Nephron progenitor cell (in vitro differentiated cells): ENCODE results near the gene SMAD3.

Experiments
- DNase-seq: peaks from one replicate; pipeline ENCODE4 v3.0.0; 2021
- H3K27ac Mint-ChIP-seq: 2 replicates; pipeline ENCODE4 v1.8.0; 2021; ENCODE audit warnings: mild to moderate bottlenecking, moderate library complexity, mixed read lengths
- H3K27me3 Mint-ChIP-seq: 2 replicates; pipeline ENCODE4 v1.8.0; 2021; ENCODE audit warnings: mild to moderate bottlenecking, low read depth, mixed read lengths; ENCODE audit not compliant: poor library complexity
- H3K36me3 Mint-ChIP-seq: 2 replicates; pipeline ENCODE4 v1.8.0; 2021; ENCODE audit warnings: low read depth, mixed read lengths
- H3K4me1 Mint-ChIP-seq: 2 replicates; pipeline ENCODE4 v1.8.0; 2021; ENCODE audit warnings: mixed read lengths
- H3K4me3 Mint-ChIP-seq: 2 replicates; pipeline ENCODE4 v1.8.0; 2021; ENCODE audit warnings: mild to moderate bottlenecking, moderate library complexity, mixed read lengths
- H3K9me3 Mint-ChIP-seq: 2 replicates; pipeline ENCODE4 v1.8.0; 2021; ENCODE audit warnings: mild to moderate bottlenecking, moderate library complexity, mixed read lengths
- TF ChIP-seq, protein P1 (sequence below): fragments of 200-600 bp; sonication (generic); IDR thresholded peaks from 2 replicates; pipeline ENCODE4 v1.5.0; 2021; ENCODE audit warnings: antibody characterized with exemption

Gene SMAD3

DNA sequence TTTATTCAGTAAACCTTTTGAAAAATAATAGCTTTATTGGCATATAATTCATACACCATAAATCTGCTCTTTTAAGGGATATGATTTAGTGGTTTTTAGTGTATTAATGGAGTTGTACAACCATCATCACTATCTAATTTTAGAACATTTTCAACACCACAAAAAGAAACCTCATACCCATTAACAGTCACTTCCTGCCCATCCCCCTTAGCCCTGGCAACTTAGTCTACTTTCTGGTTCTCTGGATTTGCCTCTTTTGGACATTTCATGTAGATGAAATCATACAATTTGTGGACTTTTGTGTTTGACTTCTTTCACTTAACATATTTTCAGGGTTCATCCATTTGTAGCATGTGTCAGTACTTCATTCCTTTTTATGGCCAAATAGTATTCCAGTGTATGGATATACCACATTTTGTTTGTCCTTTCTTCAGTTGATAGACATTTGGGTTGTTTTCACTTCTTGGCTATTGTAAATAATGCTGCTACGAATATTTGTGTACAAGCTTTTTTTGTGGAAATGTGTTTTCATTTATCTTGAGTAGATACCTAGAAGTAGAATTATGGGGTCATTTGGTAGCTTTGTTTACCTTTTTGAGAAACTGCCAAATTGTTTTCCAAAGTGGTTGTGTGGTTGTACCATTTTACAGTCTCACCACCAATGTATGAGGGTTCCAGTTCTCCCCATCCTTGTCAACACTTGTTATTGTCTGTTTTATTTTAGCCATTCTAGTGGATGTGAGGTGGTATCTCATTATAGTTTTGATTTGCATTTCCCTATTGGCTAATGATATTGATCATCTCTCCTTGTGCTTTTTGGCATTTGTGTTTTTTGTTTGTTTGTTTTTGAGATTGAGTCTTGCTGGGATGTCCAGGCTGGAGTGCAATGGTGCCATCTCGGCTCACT is 45.8 kb downstream of the SMAD3 start:
- H3K36me3 Mint-ChIP-seq = peaks cover 48% of the 10 kb centered on the region
- H3K27me3 Mint-ChIP-seq = no peaks in the 10 kb centered on the region
- TF ChIP-seq, protein P1, sequence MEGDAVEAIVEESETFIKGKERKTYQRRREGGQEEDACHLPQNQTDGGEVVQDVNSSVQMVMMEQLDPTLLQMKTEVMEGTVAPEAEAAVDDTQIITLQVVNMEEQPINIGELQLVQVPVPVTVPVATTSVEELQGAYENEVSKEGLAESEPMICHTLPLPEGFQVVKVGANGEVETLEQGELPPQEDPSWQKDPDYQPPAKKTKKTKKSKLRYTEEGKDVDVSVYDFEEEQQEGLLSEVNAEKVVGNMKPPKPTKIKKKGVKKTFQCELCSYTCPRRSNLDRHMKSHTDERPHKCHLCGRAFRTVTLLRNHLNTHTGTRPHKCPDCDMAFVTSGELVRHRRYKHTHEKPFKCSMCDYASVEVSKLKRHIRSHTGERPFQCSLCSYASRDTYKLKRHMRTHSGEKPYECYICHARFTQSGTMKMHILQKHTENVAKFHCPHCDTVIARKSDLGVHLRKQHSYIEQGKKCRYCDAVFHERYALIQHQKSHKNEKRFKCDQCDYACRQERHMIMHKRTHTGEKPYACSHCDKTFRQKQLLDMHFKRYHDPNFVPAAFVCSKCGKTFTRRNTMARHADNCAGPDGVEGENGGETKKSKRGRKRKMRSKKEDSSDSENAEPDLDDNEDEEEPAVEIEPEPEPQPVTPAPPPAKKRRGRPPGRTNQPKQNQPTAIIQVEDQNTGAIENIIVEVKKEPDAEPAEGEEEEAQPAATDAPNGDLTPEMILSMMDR = no peak
- H3K9me3 Mint-ChIP-seq = peaks cover 26% of the 10 kb centered on the region
- no peak for DNase-seq
- peaks cover 30% of the 10 kb centered on the region for H3K4me1 Mint-ChIP-seq
- H3K4me3 Mint-ChIP-seq = no peak overlapping the region
- no peak overlapping the region for H3K27ac Mint-ChIP-seq

DNA sequence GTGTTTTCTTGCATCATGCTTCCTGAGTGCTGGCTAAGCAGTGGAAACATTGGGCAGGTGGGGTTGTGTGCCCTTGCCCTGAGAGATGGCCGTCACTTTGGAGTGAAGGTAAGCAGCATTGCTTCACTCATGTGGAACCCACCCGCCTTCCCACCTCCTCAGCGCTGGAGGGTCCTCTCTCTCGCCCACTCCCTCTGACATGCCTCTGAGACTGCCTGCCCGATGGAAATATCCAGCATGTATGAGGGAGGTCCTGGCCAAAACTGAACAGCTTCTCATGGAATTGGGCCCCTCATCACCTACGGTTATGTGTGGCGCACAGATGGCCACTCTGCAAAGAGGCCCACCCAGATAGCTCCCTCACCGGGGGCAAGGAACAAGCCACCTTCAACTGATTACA is 48.6 kb downstream of the SMAD3 start:
- H3K27ac Mint-ChIP-seq = no peak overlapping the region
- peaks cover 59% of the 10 kb centered on the region for H3K4me1 Mint-ChIP-seq
- no peaks in the 10 kb centered on the region for H3K27me3 Mint-ChIP-seq
- peaks cover 26% of the 10 kb centered on the region for H3K9me3 Mint-ChIP-seq
- no peak overlapping the region for H3K4me3 Mint-ChIP-seq
- DNase-seq = no peak
- TF ChIP-seq, protein P1 = no peak
- H3K36me3 Mint-ChIP-seq = peaks cover 52% of the 10 kb centered on the region

GRCh38 chr15:67114846-67115585 is 49.6 kb downstream of the SMAD3 start:
- TF ChIP-seq, protein P1 = no peak
- Mint-ChIP-seq H3K36me3 (peaks cover 47% of the 10 kb centered on the region), H3K27ac (peak overlapping the region; percentile 72), H3K4me3 (no peak overlapping the region), H3K9me3 (peaks cover 25% of the 10 kb centered on the region), H3K27me3 (no peaks in the 10 kb centered on the region), H3K4me1 (peaks cover 67% of the 10 kb centered on the region)
- DNase-seq = no peak

GRCh38 chr15:67115586-67115969 is 50.2 kb downstream of the SMAD3 start:
- no peak for DNase-seq
- H3K36me3 Mint-ChIP-seq = peaks cover 42% of the 10 kb centered on the region
- TF ChIP-seq, protein P1 = no peak
- H3K9me3 Mint-ChIP-seq = peaks cover 19% of the 10 kb centered on the region
- peaks cover 73% of the 10 kb centered on the region for H3K4me1 Mint-ChIP-seq
- H3K27me3 Mint-ChIP-seq = no peaks in the 10 kb centered on the region
- H3K27ac Mint-ChIP-seq = peak overlapping the region; percentile 68
- peak overlapping the region; percentile 34 for H3K4me3 Mint-ChIP-seq

DNA sequence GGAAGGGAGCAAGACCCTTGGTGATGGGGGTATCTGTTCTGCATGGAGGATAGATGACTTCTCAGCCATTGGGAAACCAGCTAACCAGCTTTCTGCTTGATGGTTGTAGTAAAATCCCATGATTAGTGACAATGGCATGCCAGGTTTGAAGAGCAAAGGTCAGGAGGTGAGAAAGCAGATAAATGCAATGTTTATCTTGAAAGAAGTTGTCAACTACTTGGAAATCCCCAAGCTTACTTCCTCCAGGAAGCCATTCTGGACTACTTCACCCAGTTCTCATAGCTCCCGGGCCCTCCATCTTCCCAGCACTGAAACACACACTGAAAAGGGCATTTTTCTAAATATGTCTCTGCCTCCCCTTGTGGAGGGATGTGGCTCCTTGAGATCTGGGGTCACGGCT is 51.3 kb downstream of the SMAD3 start:
- Mint-ChIP-seq H3K4me3 (peak overlapping the region; percentile 19), H3K9me3 (peaks cover 9% of the 10 kb centered on the region), H3K27ac (peak overlapping the region; percentile 86), H3K4me1 (peaks cover 85% of the 10 kb centered on the region), H3K36me3 (peaks cover 30% of the 10 kb centered on the region), H3K27me3 (no peaks in the 10 kb centered on the region)
- TF ChIP-seq, protein P1 = no peak
- DNase-seq = no peak
